Loucy (cell line): ENCODE data around the gene DTNB.

Experiments
- H2AFZ ChIP-seq: fragments of 200-600 bp; sonication (generic); 2 replicates; pipeline ENCODE4 v1.6.0; 2016; ENCODE audit warnings: antibody characterized with exemption, mild to moderate bottlenecking, low read length, moderate library complexity
- H3F3A ChIP-seq: fragments of 200-600 bp; 2 replicates; pipeline ENCODE4 v1.6.0; 2016; ENCODE audit warnings: antibody characterized with exemption, low read depth, mild to moderate bottlenecking
- H3K27me3 ChIP-seq: fragments of 200-600 bp; sonication (generic); 2 replicates; pipeline ENCODE4 v1.6.1; 2014; ENCODE audit warnings: low read length, mild to moderate bottlenecking; ENCODE audit not compliant: insufficient read depth, poor library complexity, severe bottlenecking
- H3K36me3 ChIP-seq: fragments of 200-600 bp; sonication (generic); 2 replicates; pipeline ENCODE4 v1.6.1; 2016; ENCODE audit warnings: low read length; ENCODE audit not compliant: insufficient read depth
- H3K4me1 ChIP-seq: fragments of 200-600 bp; sonication (generic); 2 replicates; pipeline ENCODE4 v1.5.1; 2014; ENCODE audit warnings: low read length, mild to moderate bottlenecking; ENCODE audit not compliant: insufficient read depth, poor library complexity, severe bottlenecking
- H3K4me2 ChIP-seq: fragments of 200-600 bp; sonication (generic); 2 replicates; pipeline ENCODE4 v1.6.0; 2014; ENCODE audit warnings: antibody characterized with exemption, low read length, low read depth, mild to moderate bottlenecking; ENCODE audit not compliant: poor library complexity, severe bottlenecking
- H3K4me3 ChIP-seq: fragments of 200-600 bp; sonication (generic); 2 replicates; pipeline ENCODE4 v1.5.1; 2014; ENCODE audit warnings: low read length, mild to moderate bottlenecking, mixed read lengths; ENCODE audit not compliant: poor library complexity, severe bottlenecking
- H3K79me2 ChIP-seq: fragments of 200-600 bp; sonication (generic); 2 replicates; pipeline ENCODE4 v1.6.1; 2014; ENCODE audit warnings: low read length; ENCODE audit not compliant: insufficient read depth
- H3K9ac ChIP-seq: fragments of 200-600 bp; sonication (generic); 2 replicates; pipeline ENCODE4 v1.6.0; 2014; ENCODE audit warnings: mild to moderate bottlenecking, low read depth, low read length, moderate library complexity; ENCODE audit not compliant: poor library complexity, severe bottlenecking
- H3K9me2 ChIP-seq: fragments of 200-600 bp; sonication (generic); replicated peaks from 2 replicates; pipeline ENCODE4 v1.6.1; 2016; ENCODE audit warnings: low read depth, low read length, mixed read lengths
- H3K9me3 ChIP-seq: fragments of 200-600 bp; sonication (generic); 2 replicates; pipeline ENCODE4 v1.6.1; 2014; ENCODE audit warnings: mild to moderate bottlenecking, antibody characterized with exemption, low read length, low read depth; ENCODE audit not compliant: insufficient read depth
- H4K20me1 ChIP-seq: fragments of 200-600 bp; sonication (generic); 2 replicates; pipeline ENCODE4 v1.6.0; 2014; ENCODE audit warnings: antibody characterized with exemption, low read length, mild to moderate bottlenecking; ENCODE audit not compliant: insufficient read depth, poor library complexity, severe bottlenecking
- CTCF ChIP-seq: fragments of 200-600 bp; sonication (generic); conservative IDR thresholded peaks from 2 replicates; pipeline ENCODE4 v1.5.1; 2014; ENCODE audit warnings: mild to moderate bottlenecking, antibody characterized with exemption, low read length
- EZH2phosphoT487 ChIP-seq: fragments of 200-600 bp; IDR thresholded peaks from 2 replicates; pipeline ENCODE4 v1.6.1; 2018; ENCODE audit warnings: antibody characterized with exemption, mild to moderate bottlenecking, moderate library complexity, borderline replicate concordance

Gene DTNB

GRCh38 chr2:25589676-25590205 lies 83.6 kb downstream of the DTNB start:
- Histone ChIP-seq H3K4me2 (no peak overlapping the region), H3K9ac (no peak overlapping the region), H3K79me2 (no peaks in the 10 kb centered on the region), H3K4me3 (no peak overlapping the region), H3K9me2 (no peaks in the 10 kb centered on the region), H3K9me3 (no peaks in the 10 kb centered on the region), H2AFZ (no peak overlapping the region), H3K4me1 (peaks cover 16% of the 10 kb centered on the region), H4K20me1 (no peaks in the 10 kb centered on the region), H3K36me3 (no peaks in the 10 kb centered on the region), H3K27me3 (no peaks in the 10 kb centered on the region), H3F3A (no peaks in the 10 kb centered on the region)
- TF ChIP-seq CTCF: no peak
- TF ChIP-seq EZH2phosphoT487: no peak

GRCh38 chr2:25588576-25588975 lies 84.8 kb downstream of the DTNB start:
- Histone ChIP-seq H3K9ac (no peak overlapping the region), H3K4me2 (no peak overlapping the region), H2AFZ (no peak overlapping the region), H3K9me3 (no peaks in the 10 kb centered on the region), H3K27me3 (no peaks in the 10 kb centered on the region), H3K4me1 (peaks cover 16% of the 10 kb centered on the region), H3K79me2 (no peaks in the 10 kb centered on the region), H3K4me3 (no peak overlapping the region), H3F3A (no peaks in the 10 kb centered on the region), H3K9me2 (no peaks in the 10 kb centered on the region), H4K20me1 (no peaks in the 10 kb centered on the region), H3K36me3 (no peaks in the 10 kb centered on the region)
- no peak for TF ChIP-seq EZH2phosphoT487
- no peak for TF ChIP-seq CTCF

GRCh38 chr2:25587361-25587760 lies 86.0 kb downstream of the DTNB start:
- Histone ChIP-seq H3K9ac (no peak overlapping the region), H3K79me2 (no peaks in the 10 kb centered on the region), H3K27me3 (no peaks in the 10 kb centered on the region), H3K9me3 (no peaks in the 10 kb centered on the region), H3K36me3 (no peaks in the 10 kb centered on the region), H3K4me3 (no peak overlapping the region), H3K4me1 (peaks cover 14% of the 10 kb centered on the region), H3K9me2 (no peaks in the 10 kb centered on the region), H3K4me2 (no peak overlapping the region), H2AFZ (no peak overlapping the region), H4K20me1 (no peaks in the 10 kb centered on the region), H3F3A (no peaks in the 10 kb centered on the region)
- TF ChIP-seq EZH2phosphoT487 (no peak), CTCF (no peak)
